GM18526 (cell line): ENCODE results near the gene CHRNE.

Source experiments
- POLR2A ChIP-seq: IDR thresholded peaks from 3 replicates; pipeline ENCODE4 v1.6.1; 2011; ENCODE audit not compliant: insufficient read length; ENCODE audit errors: extremely low read depth

Gene CHRNE

DNA sequence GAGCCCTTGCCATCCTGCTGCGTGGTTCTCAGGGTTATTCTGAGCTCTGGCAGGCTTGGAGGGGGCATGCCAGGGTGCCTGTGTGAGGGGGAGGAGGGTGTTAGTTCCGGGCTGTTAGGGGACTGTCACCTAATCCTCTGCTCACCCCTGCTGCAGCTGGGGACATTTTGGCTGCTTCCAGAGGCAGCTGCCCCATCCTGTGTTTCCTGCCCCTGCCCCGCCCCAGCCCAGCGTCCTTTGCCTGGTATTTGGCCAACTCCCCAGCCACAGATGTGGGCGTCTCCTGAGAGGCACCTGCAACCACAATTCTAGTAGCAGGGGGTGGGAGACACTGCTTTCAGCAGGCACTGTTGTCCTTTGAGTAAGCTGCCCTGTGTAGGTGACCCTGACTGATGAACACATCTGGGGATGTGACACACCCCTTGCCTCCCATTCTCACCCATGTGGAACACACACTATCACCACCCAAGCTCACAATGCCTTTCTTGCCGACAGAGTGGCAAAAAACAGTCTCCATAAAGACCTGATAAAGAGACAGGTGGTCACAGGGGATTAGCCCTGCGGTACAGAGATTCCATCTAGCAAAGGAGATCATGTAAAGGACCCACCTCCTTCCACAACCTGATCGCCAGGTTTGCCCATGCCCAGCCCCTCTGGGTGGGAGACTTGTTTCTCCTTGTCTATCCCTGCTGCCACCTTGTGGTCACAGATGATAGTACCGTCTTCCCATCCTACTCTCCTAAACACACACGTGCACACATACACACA lies at the start of gene CHRNE:
Gene CHRNE (minus strand): TSS at position 48 of the 768 bp plus-strand sequence. CDS start 35 bp downstream, at position 13.
- TF ChIP-seq POLR2A: no peak

DNA sequence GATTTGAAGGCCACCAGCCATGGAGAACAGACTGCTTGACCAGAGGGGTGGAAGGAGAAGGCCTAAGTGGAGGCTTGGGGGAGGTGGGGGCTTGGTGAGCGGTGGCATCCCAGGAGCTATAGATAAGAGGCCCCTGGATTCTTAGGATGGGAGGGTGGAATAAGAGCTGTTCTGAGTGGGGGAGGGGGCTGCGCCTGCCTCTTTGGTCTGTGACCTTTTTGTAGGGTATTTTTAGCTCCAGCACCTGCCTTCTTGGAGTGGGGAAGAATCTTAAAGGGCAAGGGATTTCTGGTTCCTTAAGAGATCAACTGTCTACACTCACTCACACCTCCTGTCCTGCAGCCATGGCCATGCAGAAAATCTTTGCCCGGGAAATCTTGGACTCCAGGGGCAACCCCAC lies 48.6 kb upstream of the CHRNE start:
- no peak for TF ChIP-seq POLR2A

DNA sequence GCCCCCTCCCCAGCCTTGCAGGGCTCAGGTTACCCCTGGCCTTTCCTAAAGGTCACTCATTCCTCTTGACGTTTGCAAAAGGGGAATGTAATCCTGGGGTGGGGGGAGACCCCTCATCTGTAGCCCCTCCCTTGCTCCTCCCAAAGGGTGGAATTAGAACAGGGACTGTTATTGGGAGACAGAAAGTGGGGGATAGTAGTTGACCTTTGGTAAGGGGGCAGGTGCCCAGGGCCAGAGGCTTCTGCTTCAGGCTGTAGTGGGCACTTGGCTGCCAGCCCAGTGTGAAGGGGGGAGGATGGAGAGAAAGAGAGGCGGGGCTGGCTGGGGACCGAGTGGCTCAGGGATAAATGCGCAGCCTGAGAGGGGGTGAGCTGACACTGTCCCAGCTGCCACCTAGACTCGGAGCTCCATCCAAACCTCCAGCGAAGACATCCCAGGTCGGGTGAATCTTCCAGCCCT lies 47.9 kb upstream of the CHRNE start, which contains the start of gene ENO3:
Gene ENO3 (plus strand): TSS at position 374 of the 459 bp plus-strand sequence. CDS start 711 bp downstream, outside the sequence.
- TF ChIP-seq POLR2A: no peak

DNA sequence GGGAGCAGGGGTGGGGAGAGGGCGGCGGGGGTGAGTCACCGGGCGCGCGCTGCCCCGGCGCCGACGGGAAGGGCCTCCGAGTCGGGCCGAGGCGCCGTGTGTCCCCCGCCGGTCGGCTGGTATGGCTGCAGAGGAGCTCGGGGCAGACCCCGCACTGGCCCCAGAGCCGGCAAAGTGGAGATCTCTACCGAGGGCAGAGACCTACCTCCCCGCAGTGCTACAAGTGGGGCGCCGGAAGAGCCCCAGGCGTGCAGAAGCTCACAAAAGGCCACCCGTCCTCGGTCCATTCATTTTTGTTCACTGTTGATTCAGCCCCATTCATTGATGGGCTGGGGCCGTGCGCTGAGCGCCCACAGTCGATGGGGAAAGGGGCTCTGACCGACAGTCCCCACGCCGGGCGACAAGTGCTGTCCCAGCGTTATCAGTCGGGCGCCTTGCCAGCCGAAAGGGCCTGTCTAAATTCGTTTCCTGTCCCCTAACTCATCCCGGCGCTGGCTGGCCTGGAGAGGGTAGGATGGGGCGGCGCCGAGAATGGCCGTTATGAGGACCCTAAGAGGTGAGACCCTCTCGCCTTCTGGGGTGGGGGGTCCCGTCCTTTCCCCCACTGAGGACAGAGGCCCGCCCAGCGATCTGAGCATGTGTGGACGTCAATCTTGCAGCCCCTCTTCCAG lies 47.3 kb upstream of the CHRNE start:
- peak; percentile 37 for TF ChIP-seq POLR2A

DNA sequence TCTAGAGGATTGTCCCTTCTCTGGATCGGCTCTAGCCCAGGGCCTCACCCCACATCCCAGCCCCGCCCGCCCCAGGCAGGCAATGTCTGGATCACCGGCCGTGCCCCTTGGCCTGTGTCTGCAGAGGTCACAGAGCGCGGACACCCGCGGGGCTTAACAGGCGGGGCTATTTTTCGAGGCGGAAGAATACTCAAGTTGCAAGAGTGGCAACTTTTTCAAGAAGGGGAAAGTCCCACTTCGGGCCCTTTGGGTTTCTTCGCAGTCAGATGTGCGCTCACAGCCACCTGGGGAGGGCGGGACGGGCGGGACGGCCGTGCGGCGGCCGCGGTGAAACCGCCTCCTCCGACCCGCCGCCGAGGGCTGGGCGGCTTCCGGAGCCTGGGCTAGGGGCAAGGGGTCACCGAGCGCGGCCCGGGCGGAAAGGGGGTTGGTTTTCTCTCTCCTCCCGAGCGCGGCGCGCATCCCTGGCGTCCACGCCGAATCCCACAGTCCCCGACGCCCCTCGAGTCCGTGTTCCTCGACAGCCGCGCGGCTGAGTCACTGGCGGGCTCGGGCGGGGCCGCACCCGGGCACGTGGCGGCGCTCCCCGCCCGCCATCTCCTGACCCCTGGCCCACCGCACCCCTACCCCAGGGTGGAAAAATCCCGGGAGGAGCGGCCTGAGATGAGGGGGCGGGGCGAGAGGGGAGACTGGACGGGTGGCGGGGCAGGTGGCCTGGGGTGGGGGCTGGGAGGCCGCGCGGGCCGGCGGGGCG lies 46.6 kb upstream of the CHRNE start:
- TF ChIP-seq POLR2A: peak; percentile 52

DNA sequence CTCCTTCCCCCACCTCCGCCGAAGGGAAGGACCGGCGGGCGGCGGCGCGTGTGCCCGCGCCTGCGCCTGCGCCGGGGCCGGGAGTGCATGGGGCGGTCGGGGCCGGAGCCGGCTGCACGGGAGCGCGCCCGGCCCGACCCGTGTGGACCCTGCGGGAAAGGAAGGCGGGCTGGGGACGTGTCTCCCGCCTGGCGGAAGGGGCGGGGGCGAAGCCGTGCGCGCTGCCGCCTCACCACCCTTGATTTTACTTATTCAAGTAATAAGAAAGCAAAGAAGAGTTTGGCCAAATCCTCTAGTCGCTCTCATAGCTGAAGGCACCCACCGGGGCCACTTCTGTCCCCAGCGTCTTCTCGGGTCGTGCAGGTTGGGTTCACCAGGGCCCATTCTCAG lies 46.0 kb upstream of the CHRNE start:
- TF ChIP-seq POLR2A: peak; percentile 44

DNA sequence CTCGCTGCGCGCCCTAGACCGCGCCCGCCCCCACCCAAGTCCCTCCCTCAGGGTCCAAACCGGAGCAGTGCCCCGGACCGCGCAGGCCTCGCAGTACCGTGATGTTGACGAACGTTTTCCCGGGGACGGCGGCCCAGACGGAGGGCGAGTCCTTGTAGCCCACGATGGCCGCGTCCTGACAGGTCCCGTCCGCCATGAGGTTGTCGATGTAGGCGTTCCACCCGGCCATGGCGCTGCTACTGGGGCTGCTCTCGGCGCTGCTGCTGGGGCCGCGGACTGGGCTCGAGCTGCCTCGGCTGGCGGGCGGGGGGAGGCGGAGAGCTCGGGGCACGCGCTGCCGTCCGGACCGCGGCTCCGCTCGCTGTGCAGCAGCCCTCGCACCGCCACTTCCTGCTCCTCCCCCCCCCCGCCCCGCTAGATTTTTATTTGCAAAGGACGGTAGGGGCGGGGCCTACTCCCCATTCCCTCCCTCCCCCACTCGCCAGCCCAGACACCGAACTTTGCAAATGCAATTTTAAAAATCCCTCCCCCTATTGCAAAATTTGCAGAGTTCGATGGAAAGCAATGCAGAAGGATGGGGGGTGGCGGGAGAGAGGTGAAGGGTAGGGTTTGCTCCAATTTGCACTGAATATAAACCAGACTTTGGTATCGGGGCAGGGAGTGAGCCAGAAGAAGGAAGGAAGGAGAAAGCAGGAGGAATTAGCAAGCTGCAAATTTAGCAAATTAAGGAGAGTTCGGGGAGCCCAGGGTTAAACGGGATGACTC lies 45.5 kb upstream of the CHRNE start, which contains the start of gene PFN1:
Gene PFN1 (minus strand): TSS at position 365 of the 765 bp plus-strand sequence. CDS start 136 bp downstream, at position 229.
- TF ChIP-seq POLR2A: peak; percentile 96

DNA sequence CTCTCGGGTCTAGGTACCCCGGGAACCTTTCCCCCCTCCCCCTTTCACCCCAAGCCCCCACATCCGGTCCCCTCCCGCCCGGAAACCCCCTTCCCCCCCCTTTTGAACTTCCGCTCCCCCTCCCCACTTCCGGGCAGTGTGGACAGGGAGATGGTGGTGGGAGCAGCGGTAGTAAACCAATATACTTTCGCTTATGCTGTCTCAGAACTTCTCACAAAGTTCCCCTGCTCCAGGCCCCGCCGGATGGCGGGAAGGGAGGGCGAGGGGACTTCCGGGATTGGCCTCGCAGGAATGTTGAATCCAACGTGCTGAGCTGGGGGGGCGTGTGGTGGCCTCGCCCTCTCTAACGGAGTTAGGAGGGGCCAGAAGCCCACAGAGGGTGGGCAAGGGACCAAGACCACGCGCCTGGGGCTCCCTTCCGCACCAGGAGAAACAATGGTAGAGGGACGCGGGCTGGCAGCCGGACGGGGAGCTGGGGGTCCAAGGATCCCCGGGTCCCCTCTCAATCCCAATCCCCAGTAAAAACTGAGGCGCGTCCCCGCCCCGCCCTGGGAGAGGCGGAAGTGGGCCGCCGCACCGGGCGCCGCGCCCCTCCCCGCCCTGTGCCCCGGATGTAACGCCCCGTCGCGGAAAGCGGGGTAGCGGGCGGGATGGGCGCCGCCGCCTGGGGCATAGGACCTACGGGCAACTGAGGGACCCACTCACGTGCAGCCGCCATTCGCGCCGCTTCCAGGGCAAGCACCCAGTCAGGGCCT lies 44.7 kb upstream of the CHRNE start:
- TF ChIP-seq POLR2A: peak; percentile 40

DNA sequence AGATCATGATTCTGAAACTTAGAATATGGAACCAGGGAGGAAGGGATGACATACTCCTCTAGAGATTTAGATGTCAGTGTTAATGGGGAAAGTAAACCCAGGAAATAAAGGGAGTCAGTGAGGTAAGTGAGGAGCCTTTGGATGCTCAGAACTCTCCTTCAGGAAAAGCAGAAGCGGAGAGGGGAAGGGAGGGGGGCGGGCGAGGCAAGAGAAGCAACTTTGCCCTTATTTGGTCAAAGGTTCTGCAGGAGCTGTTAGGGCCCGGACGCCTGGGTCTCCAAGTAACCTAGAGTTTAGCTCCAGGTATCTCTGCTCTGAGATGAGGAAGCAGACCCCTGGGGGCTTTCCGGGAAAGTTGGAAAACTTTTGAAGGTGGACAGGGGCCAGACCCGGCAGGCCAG lies 44.1 kb upstream of the CHRNE start:
- TF ChIP-seq POLR2A: no peak

DNA sequence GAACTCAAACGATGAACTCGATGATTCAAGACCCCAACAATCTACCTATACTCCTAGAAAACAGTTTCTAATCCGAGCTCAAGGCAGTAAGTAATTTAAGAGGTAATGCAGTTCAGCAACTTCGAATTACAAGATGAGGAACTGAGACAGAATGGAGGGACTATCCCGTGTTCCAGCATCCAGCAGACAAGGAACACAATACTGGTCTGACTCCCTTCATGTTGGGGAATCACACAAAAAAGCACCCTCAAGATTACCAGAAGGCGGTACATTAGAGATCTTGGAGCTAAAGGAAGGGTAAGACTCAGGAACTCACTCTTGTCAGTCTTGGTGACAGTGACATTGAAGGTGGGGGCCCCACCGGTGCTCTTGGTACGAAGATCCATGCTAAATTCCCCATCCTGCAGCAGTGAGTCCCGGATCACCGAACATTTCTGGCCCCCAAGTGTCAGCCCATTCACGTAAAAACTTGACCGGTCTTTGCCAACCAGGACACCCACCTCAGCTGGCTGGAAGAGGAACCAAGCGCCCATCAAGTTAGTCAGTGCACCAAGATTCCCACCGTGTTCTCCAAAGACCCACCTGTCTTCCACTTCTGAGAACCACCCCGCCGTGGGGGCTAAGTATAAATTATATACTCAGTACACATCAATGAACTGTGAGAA lies 43.5 kb upstream of the CHRNE start:
- no peak for TF ChIP-seq POLR2A

DNA sequence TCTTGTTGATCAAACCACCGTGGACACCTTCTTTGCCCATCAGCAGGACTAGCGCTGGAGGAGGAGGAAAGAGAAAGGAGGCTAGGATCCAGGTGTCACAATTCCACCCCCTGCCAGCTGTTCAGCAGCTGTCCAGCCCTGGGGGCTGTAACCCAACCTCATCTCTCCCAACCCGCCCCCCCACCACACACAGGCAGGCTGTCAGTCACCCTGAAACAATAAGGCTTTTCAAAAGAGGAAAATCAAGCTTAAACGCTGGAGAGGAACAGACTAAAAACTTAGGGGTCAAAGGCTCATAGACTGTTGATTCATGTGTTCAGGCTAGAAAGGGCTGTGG lies 43.0 kb upstream of the CHRNE start:
- TF ChIP-seq POLR2A: no peak

DNA sequence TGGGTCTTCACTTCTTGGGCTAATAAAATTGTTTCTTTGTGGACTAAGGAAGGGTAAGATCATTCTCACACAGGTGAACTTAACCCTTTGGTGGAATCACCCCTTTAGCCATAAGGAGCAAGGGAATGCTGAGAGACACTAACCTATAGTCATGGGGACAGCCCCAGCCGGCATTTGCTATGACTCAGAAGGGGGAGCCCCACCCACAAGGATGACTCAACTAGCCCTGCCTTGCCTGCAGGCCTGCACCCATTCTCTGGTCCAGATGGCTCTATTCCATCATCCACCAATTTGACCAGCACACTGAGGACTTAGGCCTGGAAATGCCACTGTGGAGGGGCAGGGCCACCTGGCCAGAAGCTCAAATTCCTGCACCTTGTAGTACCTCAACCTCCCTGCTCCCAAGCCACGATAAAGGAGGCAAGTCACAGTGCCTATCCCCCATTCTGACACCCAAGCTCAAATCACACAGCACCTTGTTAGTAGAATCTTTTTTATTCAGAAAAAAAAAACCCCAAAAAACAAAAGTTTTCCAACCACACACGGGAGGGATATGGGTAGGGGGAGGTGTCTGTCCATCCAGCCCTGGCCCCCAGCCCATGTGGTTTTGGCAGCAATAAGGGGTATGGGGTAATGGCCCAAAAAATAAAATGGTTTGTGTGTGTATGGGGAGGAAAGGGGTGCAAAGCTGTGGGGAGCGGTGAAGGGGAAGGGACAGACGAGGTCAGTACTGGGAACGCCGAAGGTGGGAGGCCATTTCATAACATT lies 42.5 kb upstream of the CHRNE start:
- peak; percentile 50 for TF ChIP-seq POLR2A
